ENCODE data around the gene PA2G4.
"Not testable (repeated sequence)": the region's sequence is repeated elsewhere in the genome, so short reads cannot be mapped to it uniquely, and the experiment has no call there.

The PA2G4 gene

GRCh38 chr12:56099787-56100186 lies 4.6 kb upstream of the PA2G4 start:
- no peak for DNase-seq (ENCODE audit: low spot score)

- DNase-seq (ENCODE audit: low spot score), result no peak
Observed at GRCh38 chr12:56101045-56101444, 3.3 kb upstream of the PA2G4 start.

- no peak for DNase-seq (ENCODE audit: low spot score)
Observed at GRCh38 chr12:56102683-56103065, 1.7 kb upstream of the PA2G4 start.

GRCh38 chr12:56103066-56103711 lies 1.2 kb upstream of the PA2G4 start:
- DNase-seq (ENCODE audit: low spot score), result no peak

- DNase-seq (ENCODE audit: low spot score), result no peak
Observed at GRCh38 chr12:56103823-56104108, 593 bp upstream of the PA2G4 start.

GRCh38 chr12:56104815-56105608 lies 653 bp downstream of the PA2G4 start:
- DNase-seq (ENCODE audit: low spot score), result peak; percentile 20

GRCh38 chr12:56105609-56105902 lies 1.2 kb downstream of the PA2G4 start:
- DNase-seq (ENCODE audit: low spot score), result no peak

- no peak for DNase-seq (ENCODE audit: low spot score)
Observed at GRCh38 chr12:56107242-56107641, 2.9 kb downstream of the PA2G4 start.

GRCh38 chr12:56110571-56110970 lies 6.2 kb downstream of the PA2G4 start:
- DNase-seq (ENCODE audit: low spot score), result no peak

- no peak for DNase-seq (ENCODE audit: low spot score)
Observed at GRCh38 chr12:56114084-56114483, 9.7 kb downstream of the PA2G4 start.

GRCh38 chr12:56115329-56115728 lies 11.0 kb downstream of the PA2G4 start:
- DNase-seq (ENCODE audit: low spot score), result no peak

GRCh38 chr12:56116267-56117081 lies 12.1 kb downstream of the PA2G4 start, which contains the start of gene RPL41:
RPL41 (plus strand) TSS chr12:56116633.
- DNase-seq (ENCODE audit: low spot score), result peak; percentile 73

GRCh38 chr12:56117082-56117706 lies 12.8 kb downstream of the PA2G4 start:
- DNase-seq (ENCODE audit: low spot score), result not testable (repeated sequence)

- DNase-seq (ENCODE audit: low spot score), result peak; percentile 88
Observed at GRCh38 chr12:56117778-56118687, 13.7 kb downstream of the PA2G4 start, which contains the start of gene ZC3H10. ZC3H10 (plus strand) TSS chr12:56118266; CDS start chr12:56120563, 2,297 bp downstream.

GRCh38 chr12:56118688-56119357 lies 14.5 kb downstream of the PA2G4 start:
- DNase-seq (ENCODE audit: low spot score), result no peak

- peak; percentile 86 for DNase-seq (ENCODE audit: low spot score)
Observed at GRCh38 chr12:56119361-56119796, 15.0 kb downstream of the PA2G4 start.

GRCh38 chr12:56120158-56120846 lies 15.9 kb downstream of the PA2G4 start:
- DNase-seq (ENCODE audit: low spot score), result no peak

- DNase-seq (ENCODE audit: low spot score), result no peak
Observed at GRCh38 chr12:56121204-56121870, 17.0 kb downstream of the PA2G4 start.

GRCh38 chr12:56122637-56123036 lies 18.3 kb downstream of the PA2G4 start:
- DNase-seq (ENCODE audit: low spot score), result no peak

- no peak for DNase-seq (ENCODE audit: low spot score)
Observed at GRCh38 chr12:56124133-56124532, 19.8 kb downstream of the PA2G4 start.
